Lung (tissue), 12 donors: ENCODE measurements around the gene INSRR. TPM values are rescaled to one million over a fixed set of nuclear protein-coding genes. Genes with fewer than 3 reads are reported as not detected.
A peak's percentile ranks its signal among the peaks of the same experiment; 100 is the strongest.

Experiments
- ATAC-seq: fragments of 200-7000 bp; cut with Tn5 transposase; one replicate; pipeline ENCODE4 v1.9.1; 2020; ENCODE audit warnings: moderate number of reproducible peaks; ENCODE audit not compliant: insufficient read depth, low FRiP score
- DNase-seq, 3 donors: peaks; one replicate each; pipeline ENCODE4 v3.0.0-alpha.2; 2013 to 2017
- H3K27ac ChIP-seq, 2 donors: one replicate each; pipeline ENCODE4 v1.5.1; 2013; ENCODE audit warnings: mild to moderate bottlenecking in 2 of 2, moderate library complexity in 2 of 2, control low read depth in 1 of 2, inconsistent platforms in 1 of 2, low read depth in 1 of 2, low read length in 1 of 2
- H3K27me3 ChIP-seq, 3 donors: one replicate each; pipeline ENCODE4 v1.5.1; 2013; ENCODE audit warnings: low read length in 2 of 3; ENCODE audit not compliant: control insufficient read depth in 3 of 3, insufficient read depth in 3 of 3
- H3K36me3 ChIP-seq, 4 donors: one replicate each; pipeline ENCODE4 v1.5.1; 2013; ENCODE audit warnings: low read length in 4 of 4, mild to moderate bottlenecking in 1 of 4, moderate library complexity in 1 of 4; ENCODE audit not compliant: control insufficient read depth in 4 of 4, insufficient read depth in 4 of 4
- H3K4me1 ChIP-seq, 5 donors: one replicate each; pipeline ENCODE4 v1.5.1; 2013; ENCODE audit warnings: low read length in 5 of 5, mild to moderate bottlenecking in 2 of 5, moderate library complexity in 1 of 5; ENCODE audit not compliant: control insufficient read depth in 5 of 5, insufficient read depth in 5 of 5
- H3K4me3 ChIP-seq: one replicate; pipeline ENCODE4 v1.5.1; 2013; ENCODE audit warnings: mild to moderate bottlenecking, control low read depth, moderate library complexity
- H3K9ac ChIP-seq, 2 donors: one replicate each; pipeline ENCODE4 v1.5.1; 2013; ENCODE audit warnings: low read length in 2 of 2, control low read depth in 1 of 2; ENCODE audit not compliant: insufficient read depth in 1 of 2
- H3K9me3 ChIP-seq, 4 donors: one replicate each; pipeline ENCODE4 v1.5.1; 2013; ENCODE audit warnings: low read length in 3 of 4, mild to moderate bottlenecking in 1 of 4, moderate library complexity in 1 of 4; ENCODE audit not compliant: control insufficient read depth in 4 of 4, insufficient read depth in 3 of 4
- CTCF ChIP-seq: IDR thresholded peaks from 2 replicates; pipeline ENCODE4 v1.5.1; 2012; ENCODE audit warnings: mild to moderate bottlenecking; ENCODE audit errors: control extremely low read depth, extremely low read depth
- WGBS, 2 donors: extraction: QIAGEN DNeasy Blood & Tissue Kit; methylation state at CpG; one replicate each; pipeline ENCODE4 v1.1.7; 2013; 5-methylcytosine and 5-hydroxymethylcytosine counted together
- polyA plus RNA-seq, 2 donors: library from polyadenylated mRNA; stranded (reverse); fragments of 200-250 nt; gene quantifications; one replicate each; pipeline ENCODE4 v1.2.1, GENCODE V29; 2013
- total RNA-seq, 2 donors: library from RNA; depleted of rRNA in 1 of 2; stranded (reverse); fragments of >200 nt in 1 of 2; gene quantifications; one replicate each; pipeline ENCODE4 v1.2.1, GENCODE V29; 2014 to 2021
- donor health status: control.
- donor health status: control.
- donor health status: Bipolar disorder and iron deficiency.
- donor health status: healthy.
- donor health status: DM: yes; HTN: yes; CAD: no.

The INSRR gene
- total and polyA plus RNA-seq, 4 donors = not detected

DNA sequence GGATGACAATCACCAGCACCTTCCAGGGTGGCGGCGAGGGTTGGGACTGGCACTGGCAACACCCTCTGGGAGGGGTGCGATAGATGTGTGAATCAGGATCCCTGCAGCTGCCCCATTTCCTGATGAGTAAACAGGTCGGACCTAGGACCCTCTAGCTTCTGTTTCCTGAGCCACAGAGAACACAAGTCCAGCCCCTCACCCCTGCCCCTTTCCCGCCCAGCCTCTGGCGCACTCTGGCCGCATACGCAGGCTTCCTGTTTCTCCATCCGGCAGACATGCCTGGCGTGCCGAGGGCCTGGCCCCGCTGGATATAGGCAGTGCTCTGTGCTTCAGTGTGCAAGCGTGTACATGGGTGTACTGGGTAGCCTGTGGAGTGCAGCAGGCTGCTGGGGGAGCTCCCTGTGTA is 39.2 kb upstream of the INSRR start:
- ATAC-seq = no peak

GRCh38 chr1:156897078-156897825 is 38.3 kb upstream of the INSRR start:
- ATAC-seq (no peak), DNase-seq (no peak)
- Histone ChIP-seq H3K9ac (no peak overlapping the region), H3K4me1 (peaks cover 0 to 83% (median 32%) of the 10 kb centered on the region in 5 donors), H3K27me3 (peaks cover 0 to 3% (median 0%) of the 10 kb centered on the region in 3 donors), H3K27ac (peak overlapping the region; percentile 10 to 89), H3K9me3 (no peaks in the 10 kb centered on the region), H3K36me3 (no peaks in the 10 kb centered on the region), H3K4me3 (no peak overlapping the region)
- TF ChIP-seq CTCF = no peak
- 74 to 79% methylated on average over 14 of the region's 14 CpGs for WGBS, 2 donors

More for the DNA sequence above, 39.2 kb upstream of the INSRR start:
- no peak for TF ChIP-seq CTCF
- Histone ChIP-seq H3K4me1 (peaks cover 0 to 82% (median 33%) of the 10 kb centered on the region in 5 donors), H3K4me3 (no peak overlapping the region), H3K27me3 (peaks cover 0 to under 1% (median 0%) of the 10 kb centered on the region in 3 donors), H3K27ac (peak overlapping the region; percentile 10 to 89), H3K9me3 (no peaks in the 10 kb centered on the region), H3K36me3 (no peaks in the 10 kb centered on the region), H3K9ac (peak overlapping the region in 1 of 2 donors; percentile 36)
- DNase-seq = peak; percentile 84 to 93 (median 87)
- 10 to 24% methylated on average over 10 to 12 of the region's 13 CpGs for WGBS, 2 donors

- DNase-seq (no peak), ATAC-seq (peak; percentile 35)
- H3K4me3 ChIP-seq = no peak overlapping the region
Measured at GRCh38 chr1:156896490-156897033, 37.6 kb upstream of the INSRR start.

More at GRCh38 chr1:156896490-156897033, 37.6 kb upstream of the INSRR start:
- WGBS, 2 donors = 80 to 86% methylated on average over 16 of the region's 16 CpGs
- TF ChIP-seq CTCF = no peak
- Histone ChIP-seq H3K9me3 (no peaks in the 10 kb centered on the region), H3K27ac (peak overlapping the region; percentile 71 to 92), H3K27me3 (peaks cover 0 to 3% (median 0%) of the 10 kb centered on the region in 3 donors), H3K36me3 (no peaks in the 10 kb centered on the region), H3K9ac (no peak overlapping the region), H3K4me1 (peaks cover 0 to 76% (median 26%) of the 10 kb centered on the region in 5 donors)
